Mesenteric fat pad (tissue), 1 donor: Measurements from ENCODE around the gene CPNE1. TPM values are rescaled to one million over a fixed set of nuclear protein-coding genes. Genes with fewer than 3 reads are reported as not detected.

Source experiments
- DNase-seq: peaks from one replicate; pipeline ENCODE4 v3.0.0-alpha.2; 2020; ENCODE audit warnings: low spot score
- total RNA-seq: library from RNA; stranded (reverse); fragmentation: NEBNext Ultra II Directional; extraction: Animal tissue kit (Norgen Biotek cat#: 25700); gene quantifications from one replicate; pipeline ENCODE4 v1.2.1, GENCODE V29; 2021
- donor health status: DM: yes; HTN: yes; CAD: no.

The CPNE1 gene
- total RNA-seq, 1 donor from 2014 or later = 126 TPM

DNA sequence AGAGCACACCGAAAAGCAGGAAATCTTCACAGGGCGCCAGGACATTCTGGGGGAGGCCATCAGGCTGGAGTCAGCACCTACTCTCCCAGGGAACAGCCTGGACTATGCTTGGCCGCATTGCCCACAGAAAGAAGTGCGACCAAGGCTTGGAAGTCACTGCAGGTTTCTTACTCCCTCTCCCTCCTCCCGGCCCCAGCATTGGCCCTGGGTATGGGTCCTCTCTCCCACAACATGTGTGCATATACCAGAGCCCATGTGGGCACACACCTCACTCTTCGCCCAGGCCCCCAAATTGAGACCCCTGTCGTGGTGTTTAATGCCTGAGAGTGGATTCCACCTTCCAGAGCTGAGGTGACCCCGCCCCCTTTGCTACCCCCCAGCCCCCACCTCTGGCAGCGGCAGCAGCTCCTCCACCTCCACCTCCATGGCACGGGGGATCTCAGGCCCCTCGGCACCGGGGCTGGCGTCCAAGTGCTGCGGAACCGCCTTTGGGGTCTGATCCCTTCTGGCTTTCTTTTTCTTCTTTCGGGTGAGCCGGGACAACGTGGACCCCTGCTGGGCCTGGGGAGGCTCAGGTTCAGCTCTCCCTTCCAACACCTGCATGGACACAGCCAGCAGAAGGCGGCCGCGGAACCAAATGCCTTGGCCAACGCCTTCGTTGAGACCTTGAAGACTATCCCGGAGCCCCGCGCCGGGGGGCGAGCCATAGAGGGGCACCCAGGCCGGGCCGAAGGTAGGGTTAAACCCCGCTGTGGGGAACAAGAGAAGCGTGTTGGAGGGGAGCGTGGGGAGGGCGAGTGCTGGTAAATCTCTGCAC is 64.3 kb downstream of the CPNE1 start:
- DNase-seq = no peak

DNA sequence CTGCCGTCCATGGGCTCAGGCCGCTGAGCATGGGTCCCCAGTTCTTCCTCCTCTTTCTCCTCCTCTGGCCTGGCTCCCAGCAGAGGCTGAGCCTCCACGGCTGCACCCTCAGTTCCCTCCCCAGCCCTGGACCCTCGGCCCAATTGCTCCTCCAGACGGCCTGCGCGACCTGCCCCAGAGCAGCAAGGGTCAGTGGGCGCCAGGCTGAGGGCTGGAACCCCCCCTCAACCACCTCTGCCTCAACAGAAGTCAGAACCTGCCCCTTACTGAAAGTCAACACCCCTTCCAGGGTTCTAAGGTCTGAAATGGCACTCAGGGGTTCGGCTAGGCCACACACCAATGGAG is 65.0 kb downstream of the CPNE1 start:
- no peak for DNase-seq

- DNase-seq = peak; percentile 77
Observed at GRCh38 chr20:35598899-35599775, 65.6 kb downstream of the CPNE1 start.

GRCh38 chr20:35598476-35598875 is 66.2 kb downstream of the CPNE1 start:
- no peak for DNase-seq

DNA sequence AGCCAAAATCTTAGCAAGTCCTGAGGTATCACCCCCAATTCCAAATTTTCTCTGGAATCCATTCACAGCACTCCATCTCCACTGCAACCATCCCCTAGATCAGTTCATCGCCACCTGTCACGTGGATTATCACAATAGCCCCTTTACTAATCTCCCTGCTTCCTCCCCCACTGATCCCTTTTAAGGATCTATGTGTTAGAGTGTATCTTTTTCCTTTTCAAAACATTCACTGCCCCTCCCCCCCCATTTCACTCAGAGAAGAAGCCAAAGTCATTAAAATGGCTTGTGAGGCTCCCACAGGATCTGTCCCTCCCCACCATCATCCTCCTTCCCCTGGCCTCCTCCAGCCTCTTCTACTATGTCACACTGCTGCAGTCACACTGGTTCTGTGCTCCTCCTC is 67.5 kb downstream of the CPNE1 start:
- DNase-seq = no peak

DNA sequence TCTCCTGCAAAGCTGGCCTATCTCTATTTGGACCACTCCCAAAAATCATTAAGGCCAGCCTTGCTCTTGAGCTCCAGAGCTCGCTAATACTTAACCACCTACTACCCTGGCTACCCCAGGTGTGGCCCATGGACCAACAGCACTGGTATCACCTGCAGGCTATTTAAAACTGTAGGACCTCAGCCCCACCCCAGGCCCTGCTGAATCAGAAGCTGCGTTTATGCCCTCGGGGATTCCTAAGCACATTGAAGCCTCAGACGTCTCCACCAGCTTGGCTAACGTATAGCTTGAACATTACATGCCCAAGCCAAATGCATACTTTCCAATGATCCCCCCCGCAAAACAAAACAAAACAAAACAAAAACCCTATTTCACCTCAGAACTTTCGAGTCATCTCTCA is 68.8 kb downstream of the CPNE1 start:
- no peak for DNase-seq

DNA sequence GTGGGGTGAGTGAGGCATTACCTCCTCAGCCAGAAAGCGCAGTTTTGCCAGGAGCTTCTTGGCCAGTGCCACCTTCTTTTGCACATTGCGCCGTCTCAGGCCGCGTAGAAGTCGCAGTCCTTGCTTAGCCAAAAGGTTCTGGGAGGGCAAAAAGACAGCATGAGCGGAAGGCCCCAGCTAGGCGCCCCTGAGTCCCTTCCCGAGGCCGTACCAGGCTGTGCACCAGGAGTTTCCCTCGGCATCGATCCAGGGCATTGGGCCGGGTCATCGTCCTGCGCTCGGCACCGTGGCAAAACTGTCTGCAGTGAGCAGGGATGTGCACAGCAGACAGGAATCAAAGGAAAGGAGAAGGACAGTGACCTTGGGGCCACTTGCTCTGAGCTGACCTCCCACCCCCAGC is 69.2 kb downstream of the CPNE1 start:
- DNase-seq = no peak

DNA sequence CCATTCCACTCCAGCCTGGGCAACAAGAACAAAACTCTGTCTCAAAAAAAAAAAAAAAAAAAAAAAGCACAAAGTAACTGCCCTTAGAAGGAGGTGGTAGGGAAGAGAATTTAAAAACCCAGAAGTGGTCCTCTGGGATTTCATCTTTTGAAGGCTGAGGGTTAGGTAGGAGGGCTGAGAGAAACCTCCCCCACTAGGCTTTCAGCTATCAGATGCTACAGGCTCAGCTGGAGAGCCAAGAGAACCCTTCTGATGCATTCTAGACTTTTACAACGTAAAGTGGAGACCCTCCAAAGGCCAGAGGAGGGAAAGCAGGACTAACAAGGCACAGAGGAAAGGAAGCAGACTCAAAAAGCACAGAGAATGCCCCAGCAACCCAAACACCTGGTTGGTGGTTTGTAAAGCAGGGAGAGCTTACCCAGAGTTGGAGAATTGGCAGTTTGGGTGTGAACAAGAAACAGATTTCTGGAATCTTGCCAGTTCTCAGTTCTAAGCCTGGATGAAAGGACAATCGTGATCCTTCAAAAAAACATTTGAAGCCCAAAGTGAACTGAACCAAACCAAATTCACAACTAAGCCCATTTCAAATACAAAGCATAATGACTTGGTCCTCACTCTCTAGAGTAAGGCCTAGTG is 72.2 kb downstream of the CPNE1 start:
- DNase-seq = no peak

DNA sequence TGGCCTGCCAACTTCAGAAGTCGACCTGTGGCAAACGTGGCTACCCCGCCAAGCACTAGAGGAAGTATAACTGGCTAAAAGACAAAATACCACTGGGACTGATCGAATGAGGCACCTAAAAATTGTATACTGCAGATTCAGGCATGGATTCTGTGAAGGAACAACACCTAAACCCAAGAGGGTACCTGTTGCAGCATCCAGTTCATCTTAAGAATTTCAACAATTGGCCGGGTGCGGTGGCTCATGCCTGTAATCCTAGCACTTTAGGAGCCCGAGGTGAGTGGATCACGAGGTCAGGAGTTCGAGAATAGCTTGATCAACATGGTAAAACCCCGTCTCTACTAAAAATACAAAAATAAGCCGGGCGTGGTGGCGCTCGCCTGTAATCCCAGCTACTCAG is 76.3 kb downstream of the CPNE1 start:
- DNase-seq = no peak

- DNase-seq = no peak
Observed at GRCh38 chr20:35587436-35587835, 77.3 kb downstream of the CPNE1 start.

DNA sequence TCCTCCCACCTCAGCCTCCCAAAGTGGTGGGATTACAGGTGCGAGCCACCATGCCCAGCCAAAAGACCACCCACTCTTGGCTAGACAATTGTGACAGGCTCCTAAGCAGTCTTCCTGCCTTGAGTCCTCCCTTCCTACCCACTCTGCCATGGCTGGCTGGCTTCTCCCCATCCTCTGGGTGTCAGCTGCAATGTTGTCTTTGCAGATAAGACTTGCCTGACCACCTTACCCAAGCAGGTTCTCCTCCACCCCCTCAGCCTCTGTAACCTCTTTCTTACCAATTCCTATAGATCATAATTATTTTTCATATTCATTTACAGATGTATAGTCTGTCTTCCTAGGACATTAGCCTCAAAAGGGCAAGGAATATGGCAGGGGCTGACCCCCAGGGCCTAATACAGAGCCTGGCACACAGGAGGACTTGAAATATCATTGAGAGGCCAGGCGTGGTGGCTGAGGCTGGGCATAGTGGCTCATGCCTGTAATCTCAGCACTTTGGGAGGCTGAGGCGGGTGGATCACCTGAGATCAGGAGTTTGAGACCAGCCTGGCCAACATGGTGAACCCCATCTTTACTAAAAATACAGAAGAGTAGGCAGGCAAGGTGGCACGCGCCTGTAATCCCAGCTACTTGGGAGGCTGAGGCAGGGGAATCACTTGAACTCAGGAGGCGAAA is 77.8 kb downstream of the CPNE1 start:
- no peak for DNase-seq

DNA sequence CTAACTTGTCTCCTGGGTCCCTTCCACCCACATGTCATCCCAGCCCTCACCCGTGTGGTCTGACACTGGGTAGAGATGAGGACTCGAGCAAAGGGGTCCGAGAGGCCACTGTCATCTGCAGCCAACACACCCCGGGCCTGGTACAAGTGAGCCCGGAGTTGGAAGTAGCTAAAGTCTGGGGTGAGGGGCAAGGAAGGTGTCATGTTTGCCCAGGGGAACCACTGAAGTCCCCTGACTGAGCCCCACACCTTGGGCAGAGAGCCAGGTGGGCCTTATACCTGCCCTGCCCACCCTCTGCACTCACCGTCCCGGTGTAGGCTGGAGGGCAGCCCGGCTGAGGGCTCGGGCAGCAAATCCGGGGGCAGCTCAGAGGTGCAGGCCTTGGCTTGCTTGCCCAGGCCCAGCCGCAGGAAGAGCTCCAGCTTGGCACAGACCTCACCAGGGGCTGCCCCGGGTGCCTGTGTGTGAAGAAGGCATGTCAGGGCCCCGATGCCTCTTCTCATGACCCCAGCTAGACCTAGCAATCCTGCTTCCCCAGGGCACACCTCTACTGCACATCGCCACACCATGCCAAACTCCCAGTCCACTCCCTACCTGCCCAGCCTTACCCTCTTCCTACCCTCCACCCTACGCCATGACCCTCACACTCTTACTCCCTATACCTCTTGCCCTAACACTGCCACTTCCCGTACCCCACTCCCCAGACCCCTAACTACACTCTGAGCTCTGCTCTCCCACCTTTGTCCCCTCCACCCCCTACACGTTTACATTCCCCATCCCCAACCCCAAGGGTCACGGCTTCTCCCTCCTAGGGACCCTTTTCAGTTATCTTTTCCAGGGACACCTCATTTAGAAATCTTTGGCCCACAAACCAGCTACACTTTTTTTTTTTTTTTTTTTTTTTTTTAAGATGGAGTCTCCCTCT is 80.8 kb downstream of the CPNE1 start:
- no peak for DNase-seq

DNA sequence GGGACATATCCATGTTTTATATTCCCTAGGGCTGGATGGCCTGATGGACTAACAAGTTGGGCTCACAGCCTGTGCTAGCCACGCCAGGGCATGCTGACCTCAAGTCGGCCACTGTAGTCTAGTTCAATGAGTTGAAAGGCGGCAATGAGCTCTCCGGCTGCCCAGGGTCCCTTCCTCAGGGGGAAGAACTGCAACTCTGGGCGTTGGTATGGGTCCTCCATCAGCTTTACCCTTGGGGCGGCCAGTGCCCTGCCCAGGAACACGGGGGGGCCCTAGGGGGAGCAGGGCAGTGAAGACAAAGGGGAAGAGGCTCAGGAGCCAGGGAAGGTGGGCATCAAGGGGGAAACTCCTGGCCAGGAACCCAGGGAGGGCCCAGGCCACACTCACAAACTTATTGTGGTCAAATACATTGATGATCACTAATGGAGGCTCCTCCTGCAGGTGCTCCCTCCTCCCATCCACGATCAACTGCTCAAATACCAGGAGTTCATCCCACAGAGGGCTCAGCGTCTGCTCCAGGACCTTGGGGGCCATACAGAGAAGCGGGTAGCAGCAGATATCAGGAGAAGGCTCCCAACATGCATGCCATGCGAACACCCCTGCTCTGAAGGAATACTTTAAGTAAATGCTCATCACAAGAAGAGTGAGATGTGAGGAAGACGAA is 81.8 kb downstream of the CPNE1 start:
- DNase-seq = no peak

GRCh38 chr20:35582131-35582530 is 82.6 kb downstream of the CPNE1 start:
- no peak for DNase-seq

- DNase-seq = no peak
Observed at GRCh38 chr20:35579196-35579595, 85.5 kb downstream of the CPNE1 start.

DNA sequence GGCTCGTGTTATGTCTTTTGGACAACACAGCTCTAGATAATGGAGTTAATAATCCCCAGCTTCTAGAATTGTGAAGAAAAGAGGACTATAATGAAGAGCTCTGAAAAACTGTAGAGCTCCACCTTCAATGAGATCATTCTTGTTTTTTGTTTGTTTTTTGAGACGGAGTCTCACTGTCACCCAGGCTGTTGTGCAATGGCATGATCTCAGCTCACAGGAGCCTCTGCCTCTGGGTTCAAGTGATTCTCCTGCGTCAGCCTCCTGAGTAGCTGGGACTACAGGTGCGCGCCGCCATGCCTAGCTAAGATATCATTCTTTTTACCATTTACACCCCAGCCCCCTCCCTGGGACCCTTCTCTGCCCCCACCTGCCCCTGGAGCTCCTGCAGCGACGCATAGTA is 86.2 kb downstream of the CPNE1 start:
- no peak for DNase-seq

GRCh38 chr20:35576816-35577215 is 87.9 kb downstream of the CPNE1 start:
- no peak for DNase-seq
